Upper lobe of right lung (tissue), 1 donor: ENCODE measurements around the gene PNKD. TPM values are rescaled to one million over a fixed set of nuclear protein-coding genes. Genes with fewer than 3 reads are reported as not detected.
"Not testable (repeated sequence)": the region's sequence is repeated elsewhere in the genome, so short reads cannot be mapped to it uniquely, and the experiment has no call there.

ENCODE experiments used
- ATAC-seq: fragments of 200-7000 bp; cut with Tn5 transposase; one replicate; pipeline ENCODE4 v1.9.1; 2020; ENCODE audit warnings: mild to moderate bottlenecking, moderate library complexity
- DNase-seq: peaks from one replicate; pipeline ENCODE4 v3.0.0-alpha.2; 2020
- H3K27ac ChIP-seq: fragments of 200-600 bp; one replicate; pipeline ENCODE4 v1.8.0; 2022
- H3K27me3 ChIP-seq: fragments of 200-600 bp; one replicate; pipeline ENCODE4 v1.8.0; 2022; ENCODE audit warnings: mild to moderate bottlenecking
- H3K36me3 ChIP-seq: fragments of 200-600 bp; one replicate; pipeline ENCODE4 v1.8.0; 2022
- H3K4me1 ChIP-seq: fragments of 200-600 bp; one replicate; pipeline ENCODE4 v1.8.0; 2022
- H3K4me3 ChIP-seq: fragments of 200-600 bp; one replicate; pipeline ENCODE4 v1.8.0; 2022; ENCODE audit warnings: mild to moderate bottlenecking
- H3K9me3 ChIP-seq: fragments of 200-600 bp; one replicate; pipeline ENCODE4 v1.8.0; 2022
- intact Hi-C: fragments of 100-400 bp; cut with DNase I; formaldehyde crosslinking; loops from one replicate; pipeline ENCODE4 v1.11.0; 2022
- total RNA-seq: library from RNA; stranded (reverse); fragmentation: NEBNext Ultra II Directional; extraction: Animal tissue kit (Norgen Biotek cat#: 25700); gene quantifications from one replicate; pipeline ENCODE4 v1.2.1, GENCODE V29; 2021
- TF ChIP-seq, protein P1 (sequence below): fragments of 200-600 bp; IDR thresholded peaks from one replicate; pipeline ENCODE4 v1.8.0; 2022; ENCODE audit warnings: antibody characterized with exemption
- donor health status: DM: no; HTN: yes; CAD: no; lungs with severe emphysema.

PNKD gene
- total RNA-seq, 1 donor from 2014 or later, result 65.4 TPM

DNA sequence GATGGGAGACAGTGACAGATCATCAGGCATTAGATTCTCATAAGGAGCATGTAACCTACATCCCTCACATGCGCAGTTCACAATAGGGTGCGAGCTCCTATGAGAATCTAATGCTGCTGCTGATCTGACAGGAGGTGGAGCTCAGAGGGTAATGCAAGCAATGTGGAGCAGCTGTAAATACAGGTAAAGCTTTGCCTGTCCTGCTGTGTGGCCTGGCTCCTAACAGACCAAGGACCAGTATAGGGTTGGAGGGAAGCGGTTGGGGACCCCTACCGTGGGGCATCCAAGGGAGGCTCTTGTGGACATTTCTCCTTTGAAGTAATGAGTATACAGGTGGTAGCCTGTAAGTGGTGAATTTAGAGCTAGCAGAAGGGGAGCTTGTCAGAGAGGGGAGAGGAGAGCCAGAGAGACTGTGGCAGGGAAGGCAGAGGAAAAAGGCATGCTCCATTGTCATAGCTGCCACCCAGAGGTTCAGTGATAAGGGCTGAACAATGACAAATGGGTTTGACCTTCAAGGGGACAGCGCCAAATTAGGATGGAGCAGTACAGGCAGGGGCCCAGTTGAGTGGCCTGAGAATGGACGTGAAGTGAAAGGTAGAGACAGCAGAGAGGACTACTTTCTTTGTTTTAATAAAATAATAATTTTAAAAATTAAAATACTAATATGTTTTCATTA lies 37.2 kb downstream of the PNKD start:
- intact Hi-C loops, result loop anchor here (10.0 kb wide), 1 partner anchor 47 kb away; the partner anchor contains the start of gene CATIP
- DNase-seq (no peak), ATAC-seq (no peak)
- Histone ChIP-seq H3K36me3 (no peaks in the 10 kb centered on the region), H3K27ac (no peak overlapping the region), H3K9me3 (no peaks in the 10 kb centered on the region), H3K4me1 (no peaks in the 10 kb centered on the region), H3K27me3 (no peaks in the 10 kb centered on the region), H3K4me3 (no peak overlapping the region)
- TF ChIP-seq, protein P1, sequence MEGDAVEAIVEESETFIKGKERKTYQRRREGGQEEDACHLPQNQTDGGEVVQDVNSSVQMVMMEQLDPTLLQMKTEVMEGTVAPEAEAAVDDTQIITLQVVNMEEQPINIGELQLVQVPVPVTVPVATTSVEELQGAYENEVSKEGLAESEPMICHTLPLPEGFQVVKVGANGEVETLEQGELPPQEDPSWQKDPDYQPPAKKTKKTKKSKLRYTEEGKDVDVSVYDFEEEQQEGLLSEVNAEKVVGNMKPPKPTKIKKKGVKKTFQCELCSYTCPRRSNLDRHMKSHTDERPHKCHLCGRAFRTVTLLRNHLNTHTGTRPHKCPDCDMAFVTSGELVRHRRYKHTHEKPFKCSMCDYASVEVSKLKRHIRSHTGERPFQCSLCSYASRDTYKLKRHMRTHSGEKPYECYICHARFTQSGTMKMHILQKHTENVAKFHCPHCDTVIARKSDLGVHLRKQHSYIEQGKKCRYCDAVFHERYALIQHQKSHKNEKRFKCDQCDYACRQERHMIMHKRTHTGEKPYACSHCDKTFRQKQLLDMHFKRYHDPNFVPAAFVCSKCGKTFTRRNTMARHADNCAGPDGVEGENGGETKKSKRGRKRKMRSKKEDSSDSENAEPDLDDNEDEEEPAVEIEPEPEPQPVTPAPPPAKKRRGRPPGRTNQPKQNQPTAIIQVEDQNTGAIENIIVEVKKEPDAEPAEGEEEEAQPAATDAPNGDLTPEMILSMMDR, result no peak

DNA sequence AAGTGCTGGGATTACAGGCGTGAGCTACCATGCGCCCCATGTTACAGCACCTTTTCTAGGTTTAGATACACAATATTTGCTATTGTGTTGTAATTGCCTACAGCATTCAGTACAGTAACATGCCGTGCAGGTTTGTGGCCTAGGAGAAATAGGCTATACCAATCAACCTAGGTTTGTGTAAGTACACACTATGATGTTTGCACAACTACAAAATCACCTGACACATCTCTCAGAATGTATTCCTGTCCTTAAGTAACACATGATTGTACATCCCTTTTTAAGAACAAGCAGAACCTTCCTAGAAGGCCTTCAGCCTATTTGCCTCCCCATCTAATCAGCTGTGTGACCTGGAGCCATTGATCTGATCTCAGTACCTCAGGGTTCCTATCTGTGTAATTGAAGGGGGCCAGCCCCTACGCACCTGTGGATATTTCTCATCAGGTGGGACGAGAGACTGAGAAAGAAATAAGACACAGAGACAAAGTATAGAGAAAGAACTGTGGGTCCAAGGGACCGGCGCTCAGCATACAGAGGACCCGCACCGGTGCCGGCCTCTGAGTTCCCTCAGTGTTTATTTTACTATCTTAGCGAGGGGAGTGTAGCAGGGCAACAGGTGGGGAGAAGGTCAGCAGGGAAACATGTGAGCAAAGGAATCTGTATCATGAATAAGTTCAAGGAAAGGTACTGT lies 40.7 kb downstream of the PNKD start:
- DNase-seq, result no peak
- H3K9me3 ChIP-seq, result no peaks in the 10 kb centered on the region
- H3K36me3 ChIP-seq, result no peaks in the 10 kb centered on the region
- no peak overlapping the region for H3K27ac ChIP-seq
- peak; percentile 59 for ATAC-seq
- peaks cover 6% of the 10 kb centered on the region for H3K4me1 ChIP-seq
- H3K27me3 ChIP-seq, result no peaks in the 10 kb centered on the region
- intact Hi-C loops, result no loop called here
- TF ChIP-seq, protein P1, result no peak
- no peak overlapping the region for H3K4me3 ChIP-seq

DNA sequence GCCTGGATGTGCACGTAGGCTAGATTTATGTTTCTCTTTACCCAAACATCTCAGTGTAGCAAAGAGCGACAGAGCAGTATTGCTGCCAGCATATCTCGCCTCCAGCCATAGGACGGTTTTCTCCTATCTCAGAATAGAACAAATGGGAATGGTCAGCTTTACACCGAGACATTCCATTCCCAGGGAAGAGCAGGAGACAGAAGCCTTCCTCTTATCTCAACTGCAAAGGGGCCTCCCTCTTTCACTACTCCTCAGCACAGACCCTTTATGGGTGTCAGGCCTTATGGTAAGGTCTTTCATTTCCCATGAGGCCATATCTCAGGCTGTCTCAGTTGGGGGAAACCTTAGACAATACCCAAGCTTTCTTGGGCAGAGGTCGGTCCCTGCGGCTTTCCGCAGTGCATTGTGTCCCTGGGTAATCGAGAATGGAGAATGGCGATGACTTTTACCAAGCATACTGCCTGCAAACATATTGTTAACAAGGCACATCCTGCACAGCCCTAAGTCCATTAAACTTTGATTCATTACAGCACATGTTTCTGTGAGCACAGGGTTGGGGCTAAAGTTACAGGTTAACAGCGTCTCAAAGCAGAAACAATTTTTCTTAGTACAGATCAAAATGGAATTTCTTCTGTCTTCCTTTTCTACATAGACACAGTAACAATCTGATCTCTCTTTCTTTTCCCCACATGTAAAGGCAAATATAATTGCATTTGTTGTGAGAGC lies 41.4 kb downstream of the PNKD start:
- H3K27me3 ChIP-seq, DNase-seq, H3K36me3 ChIP-seq, H3K9me3 ChIP-seq, ATAC-seq, H3K4me3 ChIP-seq, intact Hi-C loops: not testable (repeated sequence)
- peak overlapping the region; percentile 77 for H3K27ac ChIP-seq
- H3K4me1 ChIP-seq, result peaks cover 12% of the 10 kb centered on the region

DNA sequence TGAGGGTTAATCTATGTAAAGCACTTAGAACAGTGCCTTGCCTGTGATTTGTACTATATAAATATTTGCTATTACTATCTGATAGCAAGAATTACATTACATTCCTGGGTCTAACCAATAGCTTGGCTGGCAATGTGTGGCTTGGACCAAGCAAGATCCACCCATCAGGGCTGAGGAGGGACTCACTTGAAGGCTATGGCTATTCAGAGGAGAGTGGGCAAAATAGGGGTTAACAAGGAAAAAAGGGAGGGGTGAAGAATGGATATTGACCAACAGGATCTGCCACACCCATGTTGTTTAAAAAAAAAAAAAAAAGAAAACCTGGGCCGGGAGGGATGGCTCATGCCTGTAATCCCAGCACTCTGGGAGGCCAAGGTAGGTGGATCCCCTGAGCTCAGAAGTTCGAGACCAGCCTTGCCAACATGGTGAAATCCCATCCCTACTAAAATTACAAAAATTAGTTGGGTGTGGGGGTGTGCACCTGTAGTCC lies 42.0 kb downstream of the PNKD start:
- H3K27ac ChIP-seq, result peak overlapping the region; percentile 77
- ATAC-seq (peak; percentile 47), DNase-seq (no peak)
- H3K36me3 ChIP-seq, result no peaks in the 10 kb centered on the region
- peaks cover 18% of the 10 kb centered on the region for H3K4me1 ChIP-seq
- no peaks in the 10 kb centered on the region for H3K27me3 ChIP-seq
- TF ChIP-seq, protein P1, result no peak
- no peaks in the 10 kb centered on the region for H3K9me3 ChIP-seq
- intact Hi-C loops, result no loop called here
- no peak overlapping the region for H3K4me3 ChIP-seq

DNA sequence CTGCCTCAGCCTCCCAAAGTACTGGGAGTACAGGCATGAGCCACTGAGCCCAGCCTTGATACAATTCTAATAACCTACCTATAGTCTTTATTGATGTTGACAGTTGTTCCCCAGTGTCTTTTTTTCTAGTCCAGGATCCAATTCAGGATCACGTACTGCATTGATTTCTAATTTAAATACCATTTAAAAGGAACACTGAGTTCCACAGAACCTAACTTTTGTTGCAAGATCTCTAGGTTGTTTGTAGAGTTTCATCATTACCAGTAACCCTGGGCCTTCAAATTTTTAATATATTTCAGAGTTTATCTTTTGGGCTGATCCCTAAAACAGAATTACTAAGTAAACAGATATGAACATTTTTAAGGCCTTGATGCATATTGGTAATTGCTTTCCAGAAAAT lies 43.0 kb downstream of the PNKD start:
- Histone ChIP-seq H3K27ac (peak overlapping the region; percentile 77), H3K9me3 (no peaks in the 10 kb centered on the region), H3K4me1 (peaks cover 18% of the 10 kb centered on the region), H3K27me3 (no peaks in the 10 kb centered on the region), H3K36me3 (no peaks in the 10 kb centered on the region), H3K4me3 (no peak overlapping the region)
- ATAC-seq (no peak), DNase-seq (no peak)
- TF ChIP-seq, protein P1, result no peak
- intact Hi-C loops, result no loop called here

DNA sequence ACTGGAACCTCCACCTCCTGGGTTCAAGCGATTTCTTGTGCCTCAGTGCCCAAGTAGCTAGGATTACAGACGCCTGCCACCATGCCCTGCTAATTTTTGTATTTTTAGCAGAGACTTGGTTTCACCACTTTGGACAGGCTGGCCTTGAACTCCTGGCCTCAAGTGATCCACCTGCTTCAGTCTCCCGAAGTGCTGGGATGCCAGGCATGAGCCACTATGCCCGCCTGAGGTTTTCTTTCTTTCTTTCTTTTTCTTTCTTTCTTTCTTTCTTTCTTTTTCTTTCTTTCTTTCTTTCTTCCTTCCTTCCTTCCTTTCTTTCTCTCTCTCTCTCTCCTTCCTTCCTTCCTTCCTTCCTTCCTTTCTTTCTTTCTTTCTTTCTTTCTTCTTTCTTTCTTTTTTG lies 44.4 kb downstream of the PNKD start:
- DNase-seq, H3K27ac ChIP-seq, ATAC-seq, H3K4me3 ChIP-seq, H3K36me3 ChIP-seq, intact Hi-C loops, H3K9me3 ChIP-seq, H3K27me3 ChIP-seq: not testable (repeated sequence)
- H3K4me1 ChIP-seq, result peaks cover 18% of the 10 kb centered on the region
